Adrenal gland (tissue), 5 donors: ENCODE data around the gene EFHC1.

Source experiments
- POLR2A ChIP-seq, 2 donors: fragments of 450-650 bp; IDR thresholded peaks; one replicate each; pipeline ENCODE4 v1.6.1; 2017; ENCODE audit warnings: antibody characterized with exemption in 2 of 2, mild to moderate bottlenecking in 2 of 2, moderate library complexity in 1 of 2
- TF ChIP-seq, protein P1 (sequence below), 6 experiments: fragments of 450-650 bp in 4 of 6; fragments of 200-600 bp in 2 of 6; sonication (generic) in 1 of 6; IDR thresholded peaks; 1 replicate in 5 of 6; 2 replicates in 1 of 6; pipeline versions ENCODE4 v1.5.1 to v1.8.0; 2016 to 2021; ENCODE audit warnings: antibody characterized with exemption in 6 of 6, mild to moderate bottlenecking in 2 of 6, moderate library complexity in 1 of 6
- donor health status: DM: no; HTN: no; CAD: no.

- TF ChIP-seq, protein P1, sequence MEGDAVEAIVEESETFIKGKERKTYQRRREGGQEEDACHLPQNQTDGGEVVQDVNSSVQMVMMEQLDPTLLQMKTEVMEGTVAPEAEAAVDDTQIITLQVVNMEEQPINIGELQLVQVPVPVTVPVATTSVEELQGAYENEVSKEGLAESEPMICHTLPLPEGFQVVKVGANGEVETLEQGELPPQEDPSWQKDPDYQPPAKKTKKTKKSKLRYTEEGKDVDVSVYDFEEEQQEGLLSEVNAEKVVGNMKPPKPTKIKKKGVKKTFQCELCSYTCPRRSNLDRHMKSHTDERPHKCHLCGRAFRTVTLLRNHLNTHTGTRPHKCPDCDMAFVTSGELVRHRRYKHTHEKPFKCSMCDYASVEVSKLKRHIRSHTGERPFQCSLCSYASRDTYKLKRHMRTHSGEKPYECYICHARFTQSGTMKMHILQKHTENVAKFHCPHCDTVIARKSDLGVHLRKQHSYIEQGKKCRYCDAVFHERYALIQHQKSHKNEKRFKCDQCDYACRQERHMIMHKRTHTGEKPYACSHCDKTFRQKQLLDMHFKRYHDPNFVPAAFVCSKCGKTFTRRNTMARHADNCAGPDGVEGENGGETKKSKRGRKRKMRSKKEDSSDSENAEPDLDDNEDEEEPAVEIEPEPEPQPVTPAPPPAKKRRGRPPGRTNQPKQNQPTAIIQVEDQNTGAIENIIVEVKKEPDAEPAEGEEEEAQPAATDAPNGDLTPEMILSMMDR (IDR thresholded peaks at IDR 0.05), result no peak
- TF ChIP-seq POLR2A (IDR thresholded peaks at IDR 0.05), result no peak
Observed at GRCh38 chr6:52513464-52513863, 93.3 kb downstream of the EFHC1 start.
